Measurements from ENCODE around the gene TSHZ2.
A peak's percentile ranks its signal among the peaks of the same experiment; 100 is the strongest.
"Not testable (repeated sequence)": the region's sequence is repeated elsewhere in the genome, so short reads cannot be mapped to it uniquely, and the experiment has no call there.

TSHZ2 gene

DNA sequence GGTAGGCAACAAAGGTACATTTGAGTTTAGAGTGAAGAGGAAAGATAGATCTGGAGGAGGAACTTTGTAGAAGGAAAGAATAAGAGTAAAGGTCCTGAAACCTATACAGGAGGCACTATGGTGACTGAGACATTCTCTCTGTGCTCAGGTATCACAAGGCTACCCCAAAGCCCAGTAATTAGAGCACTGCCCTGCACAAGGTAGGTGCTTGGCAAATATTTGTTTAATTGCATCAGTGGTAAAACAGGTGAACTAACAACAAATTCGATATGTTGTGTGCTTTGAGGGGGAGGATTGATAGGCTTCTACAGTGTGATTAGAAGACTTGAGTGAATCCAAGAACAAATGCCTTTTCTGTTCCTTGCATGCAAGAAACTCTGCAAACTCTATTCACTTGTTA is 6.8 kb upstream of the TSHZ2 start:
- DNase-seq: peak; percentile 53

DNA sequence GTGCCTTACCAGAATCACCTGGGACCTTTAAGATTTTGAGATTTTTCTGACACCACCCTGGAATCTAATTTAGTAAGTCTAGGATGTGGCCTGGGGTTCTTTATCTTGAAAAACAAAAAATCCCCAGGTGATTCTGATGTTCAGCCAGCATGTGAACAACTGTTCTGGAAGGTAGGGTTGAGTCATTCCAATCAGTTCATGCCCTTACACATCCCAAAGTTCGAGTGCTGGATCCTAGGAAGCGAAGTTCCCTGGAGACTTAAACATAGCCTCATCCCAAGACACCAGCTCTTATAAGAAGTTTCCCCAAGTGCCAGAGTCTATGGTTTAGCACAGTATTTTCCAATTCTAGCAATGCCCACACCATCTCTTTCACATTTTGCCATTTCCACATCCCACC is 6.3 kb upstream of the TSHZ2 start:
- no peak for DNase-seq

DNA sequence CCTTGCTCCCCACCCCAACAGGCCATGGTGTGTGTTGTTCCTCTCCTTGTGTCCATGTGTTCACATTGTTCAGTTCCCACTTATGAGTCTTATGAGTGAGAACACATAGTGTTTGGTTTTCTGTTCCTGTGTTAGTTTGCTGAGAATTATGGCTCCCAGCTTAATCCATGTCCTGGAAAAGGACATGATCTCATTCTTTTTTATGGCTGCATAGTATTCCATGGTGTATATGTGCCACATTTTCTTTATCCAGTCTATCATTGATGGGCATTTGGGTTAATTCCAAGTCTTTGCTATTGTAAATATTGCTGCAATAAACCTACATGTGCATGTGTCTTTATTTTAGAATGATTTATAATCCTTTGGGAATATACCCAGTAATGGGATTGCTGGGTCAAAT is 5.6 kb upstream of the TSHZ2 start:
- DNase-seq: not testable (repeated sequence)

DNA sequence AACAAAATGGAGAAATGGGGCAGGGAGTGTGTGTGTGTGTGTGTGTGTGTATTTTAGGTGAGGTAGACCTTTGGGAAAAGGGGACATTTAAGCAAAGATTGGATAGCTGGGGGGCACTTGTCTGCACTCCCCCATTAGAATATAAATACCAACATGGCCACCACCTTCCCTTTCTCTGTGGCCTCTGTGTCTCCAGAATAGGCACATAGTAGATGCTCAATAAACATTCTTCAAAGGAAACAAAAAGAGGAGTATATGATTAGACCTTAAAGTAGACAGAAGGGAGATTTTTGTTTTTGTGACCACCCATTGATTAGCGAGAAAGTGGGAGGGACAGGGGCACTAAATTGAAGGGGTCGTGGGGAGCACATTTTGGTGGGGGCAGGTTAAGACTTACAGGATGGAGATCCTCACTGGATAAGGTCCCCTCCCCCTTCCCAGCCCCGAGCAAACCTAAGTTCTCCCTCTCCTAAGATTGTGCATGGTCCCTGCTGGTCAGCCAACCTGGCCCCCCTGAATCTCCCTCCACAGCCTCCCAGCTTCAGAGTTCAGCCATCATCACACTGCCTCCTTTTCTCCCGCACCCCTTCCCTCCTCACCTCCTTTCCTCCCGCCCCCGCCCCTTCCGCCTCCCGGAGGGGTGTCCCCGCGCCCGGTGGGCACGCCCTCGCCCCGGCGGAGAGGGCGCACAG is 514 bp upstream of the TSHZ2 start:
- peak; percentile 77 for DNase-seq

DNA sequence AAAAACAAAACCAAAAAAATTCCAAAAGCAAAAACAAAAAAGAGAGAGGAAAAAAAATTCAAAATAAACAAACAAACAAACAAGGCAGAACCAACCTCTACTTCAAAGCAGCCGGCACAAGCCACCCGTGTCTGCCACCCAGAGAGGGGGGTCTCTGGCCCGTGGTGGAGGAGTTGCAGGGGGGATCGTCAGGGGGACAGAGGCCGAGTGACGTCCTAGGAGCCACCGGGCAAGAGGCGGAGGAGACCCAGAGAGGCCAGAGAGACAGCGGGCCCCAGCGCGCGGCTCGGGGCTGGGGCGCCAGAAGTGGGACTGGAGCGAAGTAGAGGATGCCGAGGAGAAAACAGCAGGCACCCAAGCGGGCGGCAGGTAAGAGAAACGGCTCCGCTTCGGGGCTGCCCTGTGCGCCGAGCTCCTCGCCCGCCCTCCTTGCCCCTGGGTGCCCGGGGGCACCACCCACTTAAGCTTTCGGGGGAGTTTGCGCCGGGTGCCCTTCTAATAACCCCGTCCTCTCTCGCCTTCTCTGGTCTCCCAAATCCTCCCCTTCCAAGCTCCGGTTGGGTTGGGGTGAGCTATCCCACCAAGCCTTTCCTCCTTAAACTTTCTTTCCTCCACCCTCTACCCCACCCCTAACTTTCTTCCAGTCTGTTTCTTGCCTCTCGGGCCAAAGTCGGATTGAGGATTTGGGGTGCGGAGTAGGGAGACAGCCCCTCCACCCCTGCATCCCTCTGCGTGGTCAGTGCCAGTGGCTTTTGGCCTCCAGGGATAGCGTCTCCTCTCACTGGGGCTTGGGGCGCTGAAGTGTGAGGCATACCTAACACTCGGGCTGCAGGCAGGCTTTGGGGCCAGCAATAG is 1.0 kb downstream of the TSHZ2 start:
- DNase-seq: peak; percentile 22

DNA sequence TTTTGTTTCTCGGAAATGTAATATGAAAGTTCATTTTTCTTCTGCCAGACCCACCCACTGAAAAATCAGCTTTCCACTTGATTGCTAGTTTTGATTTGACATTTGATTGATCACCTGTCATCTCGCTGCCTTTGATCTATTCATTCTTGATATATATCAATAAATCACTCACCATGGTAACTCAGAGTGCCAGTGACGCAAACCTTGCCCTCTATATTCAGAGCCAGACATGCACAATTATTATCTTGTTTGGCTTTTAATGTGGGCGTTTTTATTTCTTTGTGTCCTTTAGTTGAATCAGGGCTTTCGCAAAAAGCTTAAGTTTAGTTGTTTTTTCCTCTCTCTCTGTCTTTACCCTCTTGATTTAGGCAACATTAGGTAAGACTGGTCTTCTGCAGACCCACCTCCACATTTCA is 2.0 kb downstream of the TSHZ2 start:
- no peak for DNase-seq

DNA sequence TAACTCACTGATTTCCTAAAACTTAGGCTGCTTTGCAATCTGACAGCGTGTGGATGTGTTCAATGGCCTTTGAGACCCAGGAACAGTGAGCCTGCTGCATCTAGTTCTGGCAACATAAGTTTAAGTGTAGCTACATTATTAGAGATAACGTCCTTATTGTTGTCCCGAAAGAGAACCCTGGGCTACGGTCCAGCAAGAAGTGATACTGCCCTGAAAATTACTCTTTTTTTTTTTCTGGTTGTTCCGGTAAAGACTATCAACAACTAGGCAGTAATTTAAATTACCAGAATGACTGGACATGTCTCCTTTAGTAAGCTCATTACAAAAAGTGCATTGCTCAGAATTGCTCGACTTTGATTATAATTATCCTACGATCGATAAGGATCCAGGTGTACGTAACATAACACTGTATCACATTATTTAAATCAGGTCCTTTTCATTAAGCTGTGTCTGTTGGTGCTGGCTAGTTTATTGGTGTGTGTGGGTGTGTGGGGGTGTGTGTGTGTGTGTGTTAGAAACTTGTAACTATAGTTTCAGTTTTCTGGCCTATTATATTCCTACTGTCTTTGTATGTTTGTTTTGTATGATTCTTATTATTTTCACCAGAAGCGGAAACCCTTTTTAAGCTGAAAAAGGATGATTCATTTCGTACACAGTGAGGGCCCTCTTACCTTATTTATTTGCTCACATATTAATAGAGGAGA is 3.0 kb downstream of the TSHZ2 start:
- DNase-seq: no peak

DNA sequence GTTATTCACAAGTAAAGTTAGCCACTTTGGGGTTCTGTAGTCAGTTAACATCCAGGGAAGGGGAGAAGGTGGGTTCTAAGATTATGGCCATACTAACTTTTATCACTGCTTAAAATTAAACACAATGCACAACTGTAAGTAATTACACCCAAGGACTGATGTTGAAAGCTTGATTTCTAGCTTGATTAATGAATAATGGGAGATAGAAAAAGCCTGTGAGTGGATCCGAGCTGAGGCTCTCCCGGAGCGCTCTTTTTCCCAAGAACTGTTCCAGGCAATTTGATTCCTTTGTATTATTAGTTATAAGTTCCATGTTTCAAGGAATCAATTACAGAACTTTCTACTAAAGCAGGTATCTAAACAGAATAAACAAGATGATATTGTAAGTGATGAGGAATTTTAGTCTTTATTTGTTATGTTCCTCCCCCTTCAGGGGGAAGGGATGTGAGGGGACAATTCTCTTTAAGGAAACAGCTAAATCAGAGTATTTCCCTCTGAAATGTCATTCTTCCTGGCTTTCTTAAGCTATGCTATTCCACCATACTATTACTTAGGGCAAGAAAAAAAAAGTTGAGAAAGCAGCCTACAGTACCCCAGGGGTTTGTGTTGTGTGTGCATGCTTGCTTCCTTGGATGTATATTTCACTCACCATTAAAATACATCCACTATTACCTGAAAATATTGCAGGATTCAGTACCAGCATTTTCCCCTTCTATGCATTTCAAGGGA is 3.8 kb downstream of the TSHZ2 start:
- DNase-seq: no peak

DNA sequence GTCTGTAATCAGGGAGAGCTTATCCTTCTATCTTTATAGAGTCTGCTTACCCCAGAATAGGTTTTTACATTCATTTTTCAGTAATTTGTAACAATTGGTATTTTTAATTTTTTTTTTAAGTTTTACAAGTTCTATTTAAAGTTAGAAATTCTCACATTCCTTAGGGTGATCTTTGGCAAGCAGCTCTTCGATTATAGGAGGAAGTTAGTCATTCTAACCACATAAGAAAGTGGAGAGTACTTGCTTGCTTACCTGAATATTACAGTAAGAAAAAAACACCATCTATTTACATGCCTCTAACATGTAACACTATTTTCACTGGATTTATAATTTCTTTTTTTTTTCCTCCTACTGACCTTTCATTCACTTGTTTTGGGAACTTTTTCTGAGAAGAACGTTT is 6.7 kb downstream of the TSHZ2 start:
- no peak for DNase-seq

DNA sequence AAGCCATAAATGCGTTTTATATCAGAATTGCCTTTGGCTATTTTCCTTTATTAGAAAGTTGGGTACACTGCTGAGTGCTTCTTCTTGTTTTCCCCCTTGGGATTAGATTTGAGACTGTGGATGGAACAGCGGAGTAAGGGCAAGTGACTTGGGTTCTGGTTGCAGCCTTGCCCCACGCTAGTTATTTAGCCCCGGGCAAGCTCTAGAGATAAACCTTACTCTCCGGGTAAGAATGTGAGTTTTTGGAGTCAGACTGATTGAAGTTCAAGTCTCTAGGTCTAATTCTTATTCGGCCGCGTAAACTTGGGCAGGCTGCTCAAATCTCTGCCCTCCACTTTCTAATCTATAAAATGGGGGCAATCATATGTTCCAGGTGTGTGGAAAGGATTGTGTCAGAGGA is 8.9 kb downstream of the TSHZ2 start:
- DNase-seq: no peak

DNA sequence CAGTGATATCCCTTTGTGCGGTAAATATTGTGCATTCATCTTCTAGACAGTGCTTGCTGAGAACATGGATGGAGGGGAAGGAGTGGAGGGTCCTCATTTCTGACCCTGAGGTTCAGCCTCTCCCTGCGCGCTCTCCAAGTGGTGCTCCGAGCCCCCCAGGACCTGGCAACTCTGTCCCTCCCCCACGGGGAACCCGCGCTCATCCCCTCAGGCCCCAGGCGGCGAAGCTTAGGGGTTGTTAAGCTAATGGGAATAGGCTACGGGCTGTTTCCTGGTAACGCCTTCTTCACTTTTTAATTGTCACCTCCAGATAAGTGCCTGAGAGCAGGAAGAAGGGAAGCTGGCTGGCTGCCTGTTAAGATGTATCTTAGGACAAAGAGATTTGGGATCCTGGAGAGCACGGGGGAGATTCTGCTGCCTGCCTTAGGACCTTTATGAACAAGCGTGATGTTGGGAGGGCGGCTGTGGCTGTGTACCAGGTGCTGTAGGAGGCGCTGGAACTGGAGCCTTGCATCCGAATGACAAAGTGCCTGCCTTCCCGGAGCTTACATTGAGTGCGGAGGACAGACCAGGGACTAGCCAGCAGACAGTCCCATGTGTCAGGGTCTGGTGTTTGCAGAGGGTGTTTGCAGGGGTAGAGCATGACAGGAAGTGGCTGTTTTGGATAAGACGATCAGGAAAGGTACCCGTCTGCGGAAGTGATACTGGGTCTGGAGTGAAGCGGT is 11.7 kb downstream of the TSHZ2 start:
- no peak for DNase-seq

DNA sequence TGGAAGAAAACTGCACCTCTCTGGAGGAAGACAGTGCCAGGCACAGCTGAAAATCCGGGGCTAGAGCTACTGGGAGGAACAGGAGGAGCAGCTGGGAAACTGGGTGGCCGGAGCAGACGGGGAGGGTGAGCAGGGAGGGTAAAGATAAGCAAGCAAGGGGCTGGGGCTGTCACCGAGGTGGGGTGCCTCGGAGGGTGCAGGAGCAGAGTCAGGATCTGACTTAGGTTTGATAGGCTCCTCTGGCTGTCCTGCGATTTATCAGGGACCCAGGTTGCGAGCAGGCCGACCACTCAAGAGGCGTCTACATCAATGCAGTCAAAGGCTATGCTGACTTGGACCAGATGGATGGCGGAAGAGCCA is 12.3 kb downstream of the TSHZ2 start:
- no peak for DNase-seq

DNA sequence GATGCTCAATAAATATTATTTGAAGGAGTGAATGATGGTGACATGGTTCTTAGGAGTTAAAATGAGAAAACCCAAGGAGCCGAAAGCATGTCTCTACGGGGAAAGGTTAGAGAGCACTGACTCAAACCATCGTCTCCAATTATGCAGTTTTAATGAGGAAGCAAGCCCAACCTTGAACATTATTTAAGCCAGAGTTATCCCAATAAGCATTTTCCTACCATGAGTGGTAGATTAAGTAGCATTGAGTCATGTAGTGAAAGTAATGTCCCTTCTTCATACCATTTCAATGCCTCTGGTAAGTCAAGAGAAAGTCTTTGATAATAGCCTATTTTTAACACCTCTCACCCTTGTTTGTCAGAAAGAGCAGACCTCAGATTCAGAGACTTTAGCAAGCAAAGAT is 13.5 kb downstream of the TSHZ2 start:
- DNase-seq: no peak

DNA sequence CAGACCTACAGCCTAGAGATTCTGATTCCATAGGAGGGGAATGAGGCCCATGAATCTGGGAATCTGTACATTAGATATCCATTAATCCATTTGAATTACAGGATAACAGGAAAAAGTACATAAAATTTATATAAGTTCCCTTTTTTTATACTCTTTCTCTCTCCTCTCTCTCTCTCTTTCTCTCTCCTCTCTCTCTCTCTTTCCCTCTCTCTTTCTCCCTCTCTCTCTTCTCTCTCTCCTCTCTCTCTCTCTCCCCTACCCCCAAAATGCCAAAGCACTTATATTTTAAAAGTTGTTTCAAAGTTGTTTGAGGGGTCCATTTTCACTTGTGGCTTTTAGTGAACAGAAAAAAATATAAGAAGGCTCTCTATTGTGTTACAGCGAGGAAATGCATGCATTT is 15.1 kb downstream of the TSHZ2 start:
- DNase-seq: no peak

DNA sequence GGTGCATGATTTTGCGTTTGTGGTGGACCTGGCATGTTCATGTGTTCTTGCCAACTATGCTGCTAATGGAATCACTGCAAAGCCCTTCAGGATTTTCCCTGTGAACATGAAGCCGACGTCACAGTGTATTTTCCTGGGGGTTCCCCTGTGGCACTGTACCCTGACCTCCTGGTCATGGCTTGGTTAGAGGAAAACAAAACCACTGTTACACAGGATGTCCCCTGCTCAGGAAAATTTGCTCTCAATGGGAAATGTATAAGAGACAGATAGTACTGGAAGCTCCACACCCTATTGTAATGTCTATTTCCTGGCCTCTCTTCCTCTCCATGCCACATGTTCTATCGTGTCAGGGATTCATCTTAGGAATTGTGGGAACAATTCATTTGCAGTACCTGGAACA is 19.7 kb downstream of the TSHZ2 start:
- no peak for DNase-seq

DNA sequence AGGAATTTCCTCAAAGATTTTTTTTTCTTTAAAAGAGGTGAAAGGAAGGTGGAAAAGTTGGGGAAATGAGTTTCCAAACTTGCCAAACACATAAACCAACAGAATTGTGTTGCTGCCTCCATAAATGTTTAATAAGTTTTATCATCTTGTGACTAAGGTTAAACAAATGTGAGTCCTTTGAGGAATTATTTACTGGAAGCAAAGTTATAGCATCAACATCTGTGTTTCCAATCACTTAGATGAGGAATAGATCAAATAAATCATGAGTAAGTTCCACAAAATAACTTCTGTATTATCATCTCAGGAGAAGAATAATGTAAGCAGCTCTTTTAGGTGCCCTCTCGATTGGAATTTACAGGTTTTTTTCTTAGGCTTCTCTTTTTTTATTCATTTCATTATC is 20.5 kb downstream of the TSHZ2 start:
- no peak for DNase-seq

DNA sequence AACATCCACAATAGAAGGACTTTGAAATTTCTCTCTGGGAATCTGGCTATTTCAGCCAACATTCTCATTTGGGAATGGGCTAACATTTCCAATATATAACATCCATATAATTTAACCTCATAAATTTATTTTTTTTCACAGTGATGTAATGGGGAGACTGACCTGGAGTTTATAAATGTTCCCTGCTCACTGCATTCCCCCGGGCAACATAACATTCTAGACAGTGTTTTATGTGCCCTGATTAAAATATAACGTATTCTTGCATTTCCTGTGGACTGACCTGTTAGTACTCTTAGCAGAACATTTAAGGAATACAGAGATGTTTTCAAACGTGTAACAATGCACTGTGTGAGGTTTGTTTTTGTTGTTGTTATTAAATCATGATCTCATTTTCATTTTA is 20.9 kb downstream of the TSHZ2 start:
- no peak for DNase-seq

DNA sequence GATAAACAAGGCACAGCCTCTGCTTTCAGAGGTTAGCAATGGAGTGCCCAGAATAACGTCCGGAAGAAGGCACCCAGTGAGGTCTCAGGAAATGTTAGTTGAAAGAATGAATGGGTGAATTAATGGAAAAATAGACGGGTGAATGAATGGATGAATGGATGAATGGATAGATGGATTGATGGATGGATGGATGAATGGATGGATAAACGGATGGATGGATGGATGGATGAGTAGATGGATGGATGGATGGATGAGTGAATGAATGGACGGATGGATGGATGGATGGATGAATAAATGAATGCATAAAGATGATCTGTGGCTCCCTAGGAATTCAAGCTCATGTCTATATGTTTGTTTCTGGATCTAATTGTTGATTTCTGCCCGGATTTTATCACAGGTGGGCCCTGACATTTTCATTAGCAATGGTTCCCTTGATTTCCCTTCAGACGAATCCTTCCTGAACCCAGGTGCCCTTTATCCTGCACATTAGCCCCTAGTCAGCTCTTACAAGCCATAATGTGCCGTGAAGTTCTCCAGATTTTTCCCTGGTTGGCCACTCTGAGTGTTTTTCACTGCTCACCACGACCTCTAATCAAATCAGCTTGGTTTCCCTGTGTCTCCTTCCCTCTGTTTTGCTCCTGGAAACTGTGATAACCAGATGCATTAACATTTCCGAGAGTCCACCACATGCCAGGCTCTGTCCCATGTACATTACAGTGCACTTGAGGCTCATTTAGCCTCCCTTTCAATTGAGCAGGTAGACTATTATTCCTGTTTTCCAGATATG is 22.2 kb downstream of the TSHZ2 start:
- DNase-seq: no peak

DNA sequence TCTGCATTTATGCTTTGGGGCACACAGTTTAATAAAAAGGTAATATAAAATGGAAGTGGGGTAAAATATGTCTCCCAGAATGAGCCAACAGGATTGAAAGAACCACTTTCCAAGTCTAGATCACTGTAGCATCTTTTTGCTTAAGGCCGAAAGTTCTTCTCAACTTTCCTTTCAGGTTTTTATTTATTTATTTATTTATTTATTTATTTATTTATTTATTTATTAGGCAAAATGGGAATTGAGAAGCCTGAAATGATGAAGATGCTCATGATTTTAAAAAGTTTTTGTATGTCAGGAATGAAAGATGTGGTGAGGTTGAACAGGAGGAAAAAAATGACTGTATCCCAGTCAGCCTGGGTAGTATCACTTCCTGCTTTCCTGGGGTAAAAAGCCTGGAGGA is 24.0 kb downstream of the TSHZ2 start:
- DNase-seq: no peak

DNA sequence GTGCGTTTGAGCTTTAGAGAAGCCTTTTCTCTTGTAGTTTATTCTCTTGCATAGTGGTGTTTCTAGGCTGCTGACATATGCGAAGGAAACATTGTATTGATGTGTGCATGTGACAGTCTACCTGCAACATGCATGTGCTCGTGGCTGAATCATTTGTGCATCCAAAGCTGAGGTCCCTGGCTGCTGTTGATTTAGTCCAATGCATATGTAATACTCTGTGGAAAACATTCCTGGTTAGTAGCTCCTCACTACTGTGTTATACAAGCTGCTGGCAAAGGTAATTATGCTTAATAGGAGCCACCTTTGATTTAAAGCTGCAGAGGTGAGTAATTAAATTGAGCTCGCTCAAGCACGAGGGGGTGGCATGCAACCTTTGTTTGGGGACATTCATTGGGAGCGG is 24.5 kb downstream of the TSHZ2 start:
- no peak for DNase-seq

DNA sequence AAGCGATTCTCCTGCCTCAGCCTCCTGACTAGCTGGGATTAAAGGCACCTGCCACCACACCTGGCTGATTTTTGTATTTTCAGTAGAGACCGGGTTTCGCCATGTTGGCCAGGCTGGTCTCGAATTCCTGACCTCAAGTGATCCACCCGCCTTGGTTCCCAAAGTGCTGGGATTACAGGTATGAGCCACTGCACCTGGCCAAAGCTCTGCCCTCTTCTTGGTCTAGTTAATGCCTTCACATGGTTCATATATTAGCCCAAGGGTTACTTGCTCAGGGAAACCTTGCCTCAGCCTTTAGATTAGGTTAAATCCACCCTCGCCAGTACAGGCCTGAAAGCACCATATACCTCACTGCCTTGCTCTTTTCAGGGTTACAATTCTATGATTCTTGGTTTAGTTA is 26.1 kb downstream of the TSHZ2 start:
- no peak for DNase-seq

DNA sequence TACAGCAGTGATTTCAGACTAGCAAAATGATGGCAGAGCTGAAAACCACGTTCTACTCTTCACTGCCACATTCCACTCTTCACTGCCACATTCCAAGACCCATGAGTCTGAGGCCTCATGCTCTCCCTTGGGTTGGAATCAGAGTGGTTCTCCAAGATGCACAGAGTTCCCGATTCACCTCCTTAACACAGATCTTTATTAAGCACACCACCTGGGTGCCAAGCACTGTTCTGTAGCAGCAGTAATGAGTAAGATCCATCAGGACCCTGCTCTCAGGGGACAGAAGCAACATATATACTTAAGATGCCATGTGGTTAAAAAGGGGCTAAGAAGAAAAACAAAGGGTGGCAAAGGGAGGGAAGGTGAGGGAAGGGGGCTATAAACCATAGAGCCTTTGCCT is 26.9 kb downstream of the TSHZ2 start:
- no peak for DNase-seq
